Kidney tubule cell (primary cell): Measurements from ENCODE around the gene PDZD2.
"Not testable (repeated sequence)": the region's sequence is repeated elsewhere in the genome, so short reads cannot be mapped to it uniquely, and the experiment has no call there.

ENCODE experiments used
- DNase-seq: peaks from one replicate; pipeline ENCODE4 v3.0.0-alpha.2; 2018; ENCODE audit warnings: low spot score

PDZD2 gene

DNA sequence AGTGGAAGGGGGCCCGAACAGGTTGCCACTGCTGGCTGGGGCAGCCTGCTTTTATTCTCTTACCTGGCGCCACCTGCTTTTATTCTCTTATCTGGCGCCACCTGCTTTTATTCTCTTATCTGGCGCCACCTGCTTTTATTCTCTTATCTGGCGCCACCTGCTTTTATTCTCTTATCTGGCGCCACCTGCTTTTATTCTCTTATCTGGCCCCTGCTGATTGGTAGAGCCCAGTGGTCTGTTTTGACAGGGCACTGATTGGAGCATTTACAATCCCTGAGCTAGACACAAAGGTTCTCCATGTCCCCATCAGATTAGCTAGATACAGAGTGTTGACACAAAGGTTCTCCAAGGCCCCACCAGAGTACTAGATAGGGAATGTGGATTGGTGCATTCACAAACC, 52.5 kb downstream of the PDZD2 start:
- DNase-seq, result not testable (repeated sequence)

DNA sequence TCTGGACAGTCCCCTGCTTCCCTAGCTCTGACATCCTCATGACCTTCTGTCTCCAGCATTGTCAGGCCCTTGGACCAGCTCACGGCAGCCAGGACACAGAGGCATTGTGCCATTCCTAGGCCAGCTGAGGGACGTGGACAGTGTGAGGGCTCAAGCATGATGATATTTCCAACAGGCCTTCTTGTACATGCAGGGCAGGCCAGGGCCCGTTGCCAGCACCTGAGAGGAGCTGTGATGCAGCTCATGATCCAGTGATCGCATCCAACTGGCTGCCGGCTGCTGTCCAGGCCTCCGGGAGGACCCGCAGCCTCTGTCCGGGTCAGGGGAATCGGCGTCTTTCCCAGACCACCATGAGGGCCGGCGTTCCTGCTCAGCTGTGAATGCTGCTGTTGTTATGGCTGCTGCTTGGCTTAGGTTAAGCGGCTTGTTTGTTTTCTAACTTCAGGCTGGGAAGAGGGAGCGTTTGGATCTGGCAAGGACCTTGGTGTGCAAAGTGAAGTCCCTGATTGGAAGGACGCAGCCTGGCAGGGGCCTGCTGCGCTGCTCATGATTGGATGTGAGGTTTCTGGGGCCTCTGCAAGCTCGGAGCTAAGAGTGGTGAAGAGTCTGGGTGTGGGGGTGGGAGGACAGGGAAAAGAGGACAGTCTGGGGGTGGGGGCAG, 53.8 kb downstream of the PDZD2 start:
- no peak for DNase-seq

- no peak for DNase-seq
These were observed 59.7 kb downstream of the PDZD2 start for GRCh38 chr5:31698673-31699072.

DNA sequence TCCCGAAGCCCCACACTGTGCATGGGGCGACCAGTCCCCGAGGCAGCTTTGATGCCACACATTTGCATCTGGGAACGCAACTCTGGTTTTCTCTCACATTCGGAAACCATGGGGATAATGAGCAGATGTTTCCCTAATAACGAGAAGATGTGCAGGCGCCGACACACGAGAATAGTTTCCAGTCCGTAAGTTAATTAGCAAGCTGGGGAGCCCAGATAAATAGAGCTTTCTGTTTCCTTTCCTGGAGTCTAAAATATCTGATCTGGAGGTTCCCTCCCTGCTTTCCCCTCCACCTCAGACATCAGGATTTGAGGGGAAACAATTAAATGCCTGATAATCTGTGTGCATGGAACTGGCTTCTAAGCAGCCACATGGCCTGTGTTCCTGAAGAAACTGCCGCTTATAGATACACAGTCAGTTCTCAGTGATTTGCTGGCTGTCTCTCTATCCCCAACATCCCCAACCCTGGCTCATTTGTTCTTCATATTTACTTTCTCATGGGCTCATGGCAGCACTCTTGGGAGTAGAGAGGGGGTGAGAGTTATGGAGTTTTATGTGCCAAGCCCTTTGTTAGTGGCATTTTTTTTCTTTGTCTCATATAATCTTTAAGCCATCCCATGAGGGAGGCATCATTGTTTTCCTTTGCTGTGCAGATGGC, 62.8 kb downstream of the PDZD2 start:
- no peak for DNase-seq

- no peak for DNase-seq
These were observed 63.8 kb downstream of the PDZD2 start for GRCh38 chr5:31702712-31703111.

GRCh38 chr5:31703757-31704156, 64.8 kb downstream of the PDZD2 start:
- DNase-seq, result no peak

DNA sequence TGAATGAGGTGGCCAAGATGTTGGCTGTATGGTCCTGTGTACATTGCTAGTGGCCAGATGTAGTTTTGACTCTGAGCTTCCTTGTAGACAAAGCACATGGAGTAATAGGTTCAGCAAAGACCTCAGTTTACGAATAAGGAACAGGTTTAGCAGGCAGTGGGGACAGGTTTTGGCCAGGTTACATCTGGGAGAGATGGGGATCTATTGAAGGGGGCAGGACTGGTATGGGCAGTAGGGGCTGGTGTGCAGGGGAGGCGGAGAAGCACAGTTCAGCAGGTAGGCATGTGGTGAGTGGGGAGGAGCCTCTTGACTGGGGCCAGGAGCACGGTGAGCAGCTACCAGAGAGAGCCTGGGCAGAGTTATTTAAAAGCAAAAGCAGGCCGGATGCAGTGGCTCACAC, 67.3 kb downstream of the PDZD2 start:
- no peak for DNase-seq

GRCh38 chr5:31707329-31707728, 68.4 kb downstream of the PDZD2 start:
- DNase-seq, result no peak

GRCh38 chr5:31708089-31708488, 69.2 kb downstream of the PDZD2 start:
- DNase-seq, result no peak

GRCh38 chr5:31711363-31711762, 72.4 kb downstream of the PDZD2 start:
- DNase-seq, result no peak

DNA sequence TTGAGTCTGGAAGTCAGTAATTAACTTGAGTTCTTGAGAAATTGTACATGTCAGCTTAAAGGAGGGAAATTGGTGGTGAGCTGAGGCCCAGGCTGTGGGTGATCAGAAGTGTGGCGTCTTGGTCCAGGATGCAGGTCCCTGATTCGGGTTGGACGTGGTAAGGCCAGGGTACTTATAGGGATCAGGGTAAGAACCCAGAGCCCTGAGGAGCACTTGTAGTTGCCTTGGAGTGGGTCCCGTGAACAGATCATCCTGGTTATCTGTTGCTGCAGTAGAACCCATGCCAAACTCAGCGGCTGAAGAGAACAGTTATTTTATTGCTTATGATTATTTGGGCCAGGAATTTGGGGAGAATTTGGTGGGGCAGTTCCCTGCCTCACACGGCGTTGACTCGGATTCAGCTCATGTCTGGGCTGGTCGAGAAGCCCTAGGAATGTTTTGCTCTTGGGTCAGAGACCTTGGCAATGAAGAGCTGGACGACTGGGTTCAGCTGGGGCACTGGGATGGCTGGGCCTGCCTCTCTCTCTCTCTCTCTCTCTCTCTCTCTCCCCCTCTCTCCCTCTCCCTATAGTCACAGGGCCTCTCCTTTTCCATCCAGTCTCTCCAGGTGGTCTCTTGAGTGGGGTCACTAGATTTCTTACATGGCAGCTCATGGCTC, 73.1 kb downstream of the PDZD2 start:
- no peak for DNase-seq

- DNase-seq, result no peak
These were observed 78.6 kb downstream of the PDZD2 start for GRCh38 chr5:31717561-31717960.

DNA sequence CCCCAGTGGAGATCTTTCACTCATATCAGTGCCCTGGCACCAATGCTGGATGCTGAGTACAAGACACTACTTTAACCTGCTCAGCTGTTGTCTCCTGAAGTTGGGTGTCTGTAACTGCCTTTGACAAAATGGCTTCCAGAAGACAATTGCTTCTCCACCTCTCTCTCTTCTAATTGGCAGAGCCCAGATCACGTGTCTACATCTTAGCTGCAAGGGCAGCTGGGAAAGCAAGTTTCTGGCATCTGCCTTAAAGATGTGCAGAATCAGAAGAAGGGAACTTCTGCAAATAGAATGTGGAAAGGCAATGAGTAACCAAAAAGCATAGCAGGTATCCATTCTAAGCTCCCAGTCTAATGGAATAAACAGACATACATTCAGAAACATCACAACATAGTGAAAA, 81.1 kb downstream of the PDZD2 start:
- no peak for DNase-seq

DNA sequence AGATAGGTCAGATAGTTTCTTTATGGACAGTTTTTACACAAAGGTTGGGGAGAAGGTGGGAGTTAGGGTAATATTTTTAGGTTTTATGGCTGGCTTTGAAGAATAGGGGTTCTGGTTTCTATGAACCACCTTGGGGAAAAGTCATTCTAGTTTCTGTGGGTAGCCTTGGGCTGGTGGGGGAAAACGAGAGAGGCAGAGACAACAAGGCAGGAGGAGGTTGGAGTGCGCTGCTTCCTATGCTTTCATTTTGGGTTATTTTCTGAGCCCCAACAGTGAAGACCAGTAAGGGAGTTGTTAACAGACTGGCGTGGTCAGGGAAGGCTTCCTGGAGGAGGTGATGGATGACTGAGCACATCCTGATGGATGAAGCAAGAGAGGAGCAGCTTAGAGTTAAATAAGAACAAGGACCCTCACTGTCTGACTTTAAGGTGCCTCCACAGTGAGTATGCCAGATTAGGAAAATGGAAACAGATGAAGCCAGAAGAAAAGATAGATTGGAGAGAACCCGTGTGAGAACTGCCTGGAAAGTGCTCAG, 81.9 kb downstream of the PDZD2 start:
- no peak for DNase-seq

GRCh38 chr5:31722111-31722510, 83.2 kb downstream of the PDZD2 start:
- no peak for DNase-seq

- no peak for DNase-seq
These were observed 87.1 kb downstream of the PDZD2 start for GRCh38 chr5:31725996-31726395.

- no peak for DNase-seq
These were observed 88.0 kb downstream of the PDZD2 start for GRCh38 chr5:31726952-31727351.

DNA sequence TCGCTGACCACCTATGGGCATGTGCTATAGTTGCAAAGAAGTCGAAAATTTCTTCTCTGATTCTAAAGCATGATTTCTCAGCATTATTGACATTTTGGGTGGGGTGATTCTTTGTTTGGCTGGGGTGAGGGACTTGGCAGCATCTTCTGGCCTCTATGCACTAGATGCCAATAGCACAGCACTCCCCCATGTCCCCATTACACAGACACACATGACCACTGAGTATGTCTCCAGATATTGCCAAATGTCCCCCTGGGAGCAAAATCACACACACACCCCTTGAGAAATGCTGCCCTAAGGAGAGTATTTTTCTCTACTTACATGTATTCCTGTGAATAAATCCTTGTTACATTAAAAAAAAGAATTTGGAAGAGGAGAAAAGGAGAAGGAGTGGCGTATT, 89.1 kb downstream of the PDZD2 start:
- no peak for DNase-seq

DNA sequence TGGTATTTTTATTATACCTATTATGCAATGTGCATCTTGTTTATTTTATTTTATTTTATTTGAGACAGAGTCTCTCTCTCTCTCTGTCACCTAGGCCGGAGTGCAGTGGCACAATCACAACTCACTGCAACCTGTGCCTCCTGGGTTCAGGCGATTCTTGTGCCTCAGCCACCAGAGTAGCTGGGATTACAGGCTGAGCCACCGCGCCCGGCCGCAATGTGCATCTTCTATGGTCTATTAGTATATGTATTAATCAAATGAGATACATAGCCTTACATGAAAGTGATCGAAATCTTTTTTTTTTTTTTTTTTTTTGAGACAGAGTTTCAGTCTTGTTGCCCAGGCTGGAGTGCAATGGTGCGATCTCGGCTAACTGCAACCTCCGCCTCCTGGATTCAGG, 89.9 kb downstream of the PDZD2 start:
- not testable (repeated sequence) for DNase-seq

DNA sequence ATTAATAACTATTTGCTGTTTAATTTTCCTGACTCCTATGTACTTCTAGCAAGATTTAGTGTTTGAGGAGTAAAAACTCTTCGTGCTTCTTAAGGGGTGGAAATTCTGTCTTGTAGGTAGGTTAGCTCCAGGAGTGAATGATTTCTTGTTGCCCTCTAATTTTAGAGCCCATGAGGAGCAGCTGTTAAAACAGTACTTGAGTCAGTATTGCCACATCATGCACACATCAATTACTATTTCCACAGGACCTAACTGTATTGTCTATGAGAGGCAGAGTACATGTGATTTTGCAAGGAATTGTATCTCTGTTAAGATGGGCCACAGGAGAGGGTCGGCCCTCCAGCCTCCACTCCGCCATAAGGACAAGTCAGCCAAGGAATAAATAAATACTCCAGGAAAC, 91.2 kb downstream of the PDZD2 start:
- DNase-seq, result no peak

- DNase-seq, result no peak
These were observed 92.1 kb downstream of the PDZD2 start for GRCh38 chr5:31731016-31731415.

DNA sequence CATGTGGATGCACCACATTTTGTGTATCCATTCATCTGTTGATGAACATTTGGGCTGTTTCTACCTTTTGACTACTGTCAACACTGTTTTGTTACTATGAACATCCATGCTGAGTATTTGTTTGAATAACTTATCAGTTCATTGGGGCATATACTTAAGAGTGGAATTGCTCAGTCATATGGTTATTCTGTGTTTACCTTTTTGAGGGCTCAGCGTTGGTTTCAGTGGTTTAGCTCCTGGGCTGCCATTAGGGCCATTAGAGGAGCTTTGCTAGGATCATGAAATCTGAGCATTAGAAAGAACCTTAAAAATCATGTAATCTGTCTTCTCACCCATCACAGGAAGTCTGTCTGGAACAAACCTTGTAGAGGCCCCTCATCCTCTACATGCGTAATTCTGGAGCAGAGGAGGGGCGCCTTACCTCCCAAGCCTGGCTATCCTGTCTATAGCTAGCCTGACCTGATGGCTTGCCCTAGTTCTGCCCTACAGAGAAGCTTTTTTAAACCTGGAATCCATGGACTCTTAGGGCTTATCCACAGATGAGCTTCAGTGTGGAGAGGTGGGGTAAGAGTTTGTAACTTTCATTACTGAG, 92.9 kb downstream of the PDZD2 start:
- DNase-seq, result no peak

DNA sequence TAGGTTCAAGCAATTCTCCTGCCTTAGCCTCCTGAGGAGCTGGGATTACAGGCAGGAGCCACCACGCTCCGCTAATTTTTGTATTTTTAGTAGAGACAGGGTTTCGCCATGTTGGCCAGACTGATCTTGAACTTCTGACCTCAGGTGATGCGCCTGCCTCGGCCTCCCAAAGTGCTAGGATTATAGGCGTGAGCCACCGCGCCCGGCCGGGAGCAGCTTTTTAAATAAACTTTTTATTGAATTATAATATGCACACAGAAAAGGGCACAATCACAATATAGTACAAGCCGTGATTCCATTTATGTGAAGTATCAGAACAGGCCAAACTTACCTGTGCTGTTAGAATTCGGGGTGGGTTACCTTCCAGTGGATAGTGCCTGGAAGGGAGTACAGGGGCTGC, 93.9 kb downstream of the PDZD2 start:
- DNase-seq, result not testable (repeated sequence)
